Endothelial cell of umbilical vein (primary cell): Measurements from ENCODE around the gene GMPPA.

ENCODE experiments used
- CTCF ChIP-seq, 2 donors: IDR thresholded peaks; 1 replicate in 1 of 2; 2 replicates in 1 of 2; pipeline ENCODE4 v1.5.1; 2011; ENCODE audit warnings: low read length in 2 of 2, mild to moderate bottlenecking in 2 of 2, moderate library complexity in 2 of 2, control low read depth in 1 of 2, inconsistent platforms in 1 of 2, low read depth in 1 of 2; ENCODE audit not compliant: insufficient read depth in 1 of 2; ENCODE audit errors: extremely low read depth in 1 of 2
- EZH2 ChIP-seq: IDR thresholded peaks from 2 replicates; pipeline ENCODE4 v1.6.1; 2012; ENCODE audit warnings: borderline replicate concordance, low read depth, mild to moderate bottlenecking, moderate library complexity, low read length, inconsistent platforms; ENCODE audit not compliant: severe bottlenecking
- JUN ChIP-seq: IDR thresholded peaks from 2 replicates; pipeline ENCODE4 v1.6.1; 2011; ENCODE audit warnings: borderline replicate concordance, low read depth; ENCODE audit not compliant: insufficient read length, insufficient read depth
- MAX ChIP-seq: IDR thresholded peaks from 2 replicates; pipeline ENCODE4 v1.6.1; 2011; ENCODE audit not compliant: insufficient read depth, insufficient read length
- POLR2A ChIP-seq: IDR thresholded peaks from 2 replicates; pipeline ENCODE4 v1.6.1; 2012; ENCODE audit warnings: low read depth, mild to moderate bottlenecking, control low read depth, low read length
- POLR2AphosphoS5 ChIP-seq: IDR thresholded peaks from 2 replicates; pipeline ENCODE4 v1.6.1; 2012; ENCODE audit warnings: low read depth, mild to moderate bottlenecking, control low read depth, low read length, moderate library complexity; ENCODE audit not compliant: insufficient read depth

- TF ChIP-seq CTCF (IDR thresholded peaks at IDR 0.05; ENCODE audit: extremely low read depth in 1 of 2, insufficient read depth in 1 of 2, low read depth in 1 of 2, low read length in 2 of 2) (no peak), JUN (no peak), POLR2AphosphoS5 (no peak), MAX (no peak), POLR2A (no peak), EZH2 (peak; percentile 32)
Observed at GRCh38 chr2:219551441-219552381, 53.0 kb downstream of the GMPPA start.
